ENCODE measurements around the gene NPC1. TPM values are rescaled to one million over a fixed set of nuclear protein-coding genes. Genes with fewer than 3 reads are reported as not detected.

The NPC1 gene
- total RNA-seq, 2 donors from 2014 or later, result 43.6 to 44.9 TPM

- Histone ChIP-seq H3K36me3 (ENCODE audit: control insufficient read depth, insufficient read depth, low read length) (no peaks in the 10 kb centered on the region), H3K4me1 (ENCODE audit: control insufficient read depth, insufficient read depth, low read length) (no peaks in the 10 kb centered on the region), H3K4me3 (ENCODE audit: low read length) (no peak overlapping the region), H3K9ac (ENCODE audit: extremely low read depth, low read length, poor library complexity, severe bottlenecking) (no peak overlapping the region), H3K27ac (ENCODE audit: low read depth, low read length) (no peak overlapping the region), H3K9me3 (ENCODE audit: control insufficient read depth, low read length) (no peaks in the 10 kb centered on the region), H3K27me3 (ENCODE audit: control insufficient read depth, insufficient read depth, low read length, poor library complexity, severe bottlenecking) (no peaks in the 10 kb centered on the region)
- Mint-ChIP-seq H3K27me3 (ENCODE audit: insufficient read depth) (peaks cover 13% of the 10 kb centered on the region), H3K9me3 (no peaks in the 10 kb centered on the region), H3K4me3 (no peak overlapping the region), H3K27ac (no peak overlapping the region), H3K4me1 (peaks cover 13% of the 10 kb centered on the region), H3K36me3 (ENCODE audit: low read depth) (no peaks in the 10 kb centered on the region)
- 93 to 96% methylated on average over 5 to 8 of the region's 8 CpGs for WGBS, 2 experiments (ENCODE audit: insufficient coverage in 1 of 2, insufficient read length in 1 of 2)
- TF ChIP-seq CTCF (conservative IDR thresholded peaks at IDR 0.05), result no peak
- DNase-seq, result no peak
Measured at GRCh38 chr18:23612434-23613090, 26.3 kb upstream of the NPC1 start.

- no peak for DNase-seq
- H3K27me3 Mint-ChIP-seq (ENCODE audit: insufficient read depth), result peaks cover 24% of the 10 kb centered on the region
- no peak overlapping the region for H3K27ac Mint-ChIP-seq
- no peak overlapping the region for H3K4me3 ChIP-seq (ENCODE audit: low read length)
- WGBS, 2 experiments (ENCODE audit: insufficient coverage in 1 of 2, insufficient read length in 1 of 2), result 78 to 91% methylated on average over 5 of the region's 5 CpGs
- TF ChIP-seq CTCF (conservative IDR thresholded peaks at IDR 0.05), result no peak
- no peaks in the 10 kb centered on the region for H3K9me3 ChIP-seq (ENCODE audit: control insufficient read depth, low read length)
- no peaks in the 10 kb centered on the region for H3K4me1 ChIP-seq (ENCODE audit: control insufficient read depth, insufficient read depth, low read length)
- H3K27ac ChIP-seq (ENCODE audit: low read depth, low read length), result no peak overlapping the region
- no peaks in the 10 kb centered on the region for H3K9me3 Mint-ChIP-seq
- H3K27me3 ChIP-seq (ENCODE audit: control insufficient read depth, insufficient read depth, low read length, poor library complexity, severe bottlenecking), result no peaks in the 10 kb centered on the region
- H3K4me1 Mint-ChIP-seq, result peaks cover 13% of the 10 kb centered on the region
- no peaks in the 10 kb centered on the region for H3K36me3 Mint-ChIP-seq (ENCODE audit: low read depth)
- no peak overlapping the region for H3K4me3 Mint-ChIP-seq
- H3K9ac ChIP-seq (ENCODE audit: extremely low read depth, low read length, poor library complexity, severe bottlenecking), result no peak overlapping the region
- H3K36me3 ChIP-seq (ENCODE audit: control insufficient read depth, insufficient read depth, low read length), result no peaks in the 10 kb centered on the region
Measured at GRCh38 chr18:23609390-23610023, 23.2 kb upstream of the NPC1 start.

GRCh38 chr18:23608211-23608610 is 21.9 kb upstream of the NPC1 start:
- H3K4me1 ChIP-seq (ENCODE audit: control insufficient read depth, insufficient read depth, low read length), result no peaks in the 10 kb centered on the region
- no peaks in the 10 kb centered on the region for H3K9me3 ChIP-seq (ENCODE audit: control insufficient read depth, low read length)
- DNase-seq, result no peak
- H3K9ac ChIP-seq (ENCODE audit: extremely low read depth, low read length, poor library complexity, severe bottlenecking), result no peak overlapping the region
- H3K36me3 ChIP-seq (ENCODE audit: control insufficient read depth, insufficient read depth, low read length), result no peaks in the 10 kb centered on the region
- H3K9me3 Mint-ChIP-seq, result no peaks in the 10 kb centered on the region
- H3K27me3 Mint-ChIP-seq (ENCODE audit: insufficient read depth), result peaks cover 24% of the 10 kb centered on the region
- H3K4me1 Mint-ChIP-seq, result peaks cover 13% of the 10 kb centered on the region
- no peak overlapping the region for H3K4me3 ChIP-seq (ENCODE audit: low read length)
- no peaks in the 10 kb centered on the region for H3K27me3 ChIP-seq (ENCODE audit: control insufficient read depth, insufficient read depth, low read length, poor library complexity, severe bottlenecking)
- 81 to 100% methylated on average over 1 to 2 of the region's 2 CpGs for WGBS, 2 experiments (ENCODE audit: insufficient coverage in 1 of 2, insufficient read length in 1 of 2)
- no peak for TF ChIP-seq CTCF (conservative IDR thresholded peaks at IDR 0.05)
- H3K27ac Mint-ChIP-seq, result no peak overlapping the region
- no peak overlapping the region for H3K4me3 Mint-ChIP-seq
- no peak overlapping the region for H3K27ac ChIP-seq (ENCODE audit: low read depth, low read length)
- H3K36me3 Mint-ChIP-seq (ENCODE audit: low read depth), result no peaks in the 10 kb centered on the region

All from endodermal cell (in vitro differentiated cells).